IMR-90 (cell line): ENCODE measurements around the gene ATP5F1D. TPM values are rescaled to one million over a fixed set of nuclear protein-coding genes. Genes with fewer than 3 reads are reported as not detected.

Experiments
- ATAC-seq: fragments of 200-7000 bp; cut with Tn5 transposase; 2 replicates; pipeline ENCODE4 v1.9.1; 2020; ENCODE audit warnings: low read depth, mild to moderate bottlenecking, moderate library complexity
- BruUV-seq: library from RNA; stranded (reverse); fragments of 400-500 nt; replicated peaks from 2 replicates; lab custom pipeline; 2021; lab: Mats Ljungman, UMichigan
- CTCF ChIA-PET: fragments of 300-600 bp; formaldehyde crosslinking; extraction: SDS; loops from one replicate; lab custom pipeline; 2021; ENCODE audit warnings: antibody characterized with exemption; lab: Yijun Ruan, JAX
- POLR2A ChIA-PET: fragments of 300-600 bp; sonication (Branson Sonifier 250); formaldehyde crosslinking; loops from one replicate; lab custom pipeline; 2022; ENCODE audit warnings: antibody characterized with exemption; ENCODE audit not compliant: unreplicated experiment; lab: Charles Lee
- DNase-seq: peaks from one replicate; pipeline ENCODE4 v3.0.0; 2013
- H2AFZ ChIP-seq: replicated peaks from 2 replicates; pipeline ENCODE3; 2013; ENCODE audit warnings: low read length, mild to moderate bottlenecking; ENCODE audit not compliant: poor library complexity
- H2AK5ac ChIP-seq: 2 replicates; pipeline ENCODE4 v1.6.1; 2013; ENCODE audit warnings: low read depth, low read length, inconsistent platforms
- H2AK9ac ChIP-seq: replicated peaks from 2 replicates; pipeline ENCODE3; 2013; ENCODE audit warnings: mild to moderate bottlenecking, low read depth, low read length, moderate library complexity; ENCODE audit not compliant: poor library complexity
- H2BK120ac ChIP-seq: 2 replicates; pipeline ENCODE4 v1.6.1; 2013; ENCODE audit warnings: low read depth, low read length, inconsistent platforms
- H2BK15ac ChIP-seq: 3 replicates; pipeline ENCODE4 v1.6.1; 2013; ENCODE audit warnings: low read depth, low read length, inconsistent platforms
- H2BK20ac ChIP-seq: 2 replicates; pipeline ENCODE4 v1.6.1; 2013; ENCODE audit warnings: low read depth, mild to moderate bottlenecking, inconsistent platforms, low read length, moderate library complexity
- H2BK5ac ChIP-seq: 2 replicates; pipeline ENCODE4 v1.6.1; 2013; ENCODE audit warnings: mild to moderate bottlenecking, low read depth, low read length, inconsistent platforms; ENCODE audit not compliant: poor library complexity, severe bottlenecking
- H3K14ac ChIP-seq: replicated peaks from 2 replicates; pipeline ENCODE4 v1.6.1; 2013; ENCODE audit warnings: low read depth, low read length, inconsistent platforms
- H3K18ac ChIP-seq: 2 replicates; pipeline ENCODE4 v1.6.1; 2013; ENCODE audit warnings: low read depth, low read length, control low read depth
- H3K23ac ChIP-seq: 2 replicates; pipeline ENCODE4 v1.6.1; 2013; ENCODE audit warnings: low read depth, low read length, inconsistent platforms
- H3K27ac ChIP-seq: 2 replicates; pipeline ENCODE4 v1.5.1; 2013; ENCODE audit warnings: mild to moderate bottlenecking, control low read depth, low read length; ENCODE audit not compliant: insufficient read depth
- H3K27me3 ChIP-seq: 2 replicates; pipeline ENCODE4 v1.6.1; 2013; ENCODE audit warnings: low read length; ENCODE audit not compliant: control insufficient read depth, insufficient read depth
- H3K36me3 ChIP-seq: 2 replicates; pipeline ENCODE4 v1.6.1; 2013; ENCODE audit warnings: low read length, mixed read lengths; ENCODE audit not compliant: control insufficient read depth, insufficient read depth
- H3K4ac ChIP-seq: 2 replicates; pipeline ENCODE4 v1.6.1; 2013; ENCODE audit warnings: low read depth, low read length, inconsistent platforms
- H3K4me1 ChIP-seq: 2 replicates; pipeline ENCODE4 v1.6.1; 2013; ENCODE audit warnings: low read length, mixed read lengths; ENCODE audit not compliant: control insufficient read depth, insufficient read depth
- H3K4me2 ChIP-seq: 2 replicates; pipeline ENCODE4 v1.6.1; 2013; ENCODE audit warnings: low read depth, mild to moderate bottlenecking, control low read depth, low read length, moderate library complexity
- H3K4me3 ChIP-seq: 2 replicates; pipeline ENCODE4 v1.5.1; 2013; ENCODE audit warnings: low read depth, mild to moderate bottlenecking, control low read depth, low read length, moderate library complexity; ENCODE audit not compliant: insufficient read depth
- H3K56ac ChIP-seq: 2 replicates; pipeline ENCODE4 v1.6.1; 2013; ENCODE audit warnings: low read length, inconsistent platforms; ENCODE audit not compliant: insufficient read depth; ENCODE audit errors: extremely low read depth
- H3K79me1 ChIP-seq, 2 experiments: 2 replicates each; pipeline ENCODE4 v1.6.1; 2013; ENCODE audit warnings: low read length in 2 of 2, inconsistent platforms in 1 of 2, low read depth in 1 of 2
- H3K9ac ChIP-seq: 2 replicates; pipeline ENCODE4 v1.6.1; 2013; ENCODE audit warnings: low read depth, low read length, control low read depth
- H3K9me1 ChIP-seq: 2 replicates; pipeline ENCODE4 v1.6.1; 2013; ENCODE audit warnings: low read length, inconsistent platforms; ENCODE audit not compliant: insufficient read depth
- H3K9me3 ChIP-seq: 2 replicates; pipeline ENCODE4 v1.6.1; 2013; ENCODE audit warnings: low read length; ENCODE audit not compliant: control insufficient read depth, insufficient read depth
- H4K20me1 ChIP-seq: 2 replicates; pipeline ENCODE4 v1.6.1; 2013; ENCODE audit warnings: low read length, inconsistent platforms; ENCODE audit not compliant: insufficient read depth
- H4K5ac ChIP-seq: 2 replicates; pipeline ENCODE4 v1.6.1; 2013; ENCODE audit warnings: mild to moderate bottlenecking, low read depth, low read length, control low read depth
- H4K8ac ChIP-seq, 2 experiments: 2 replicates each; pipeline ENCODE4 v1.6.1; 2013; ENCODE audit warnings: low read depth in 2 of 2, low read length in 2 of 2, control low read depth in 1 of 2, inconsistent platforms in 1 of 2
- H4K91ac ChIP-seq: 2 replicates; pipeline ENCODE4 v1.6.1; 2013; ENCODE audit warnings: low read depth, low read length, inconsistent platforms; ENCODE audit not compliant: insufficient read depth
- MAFK ChIP-seq: IDR thresholded peaks from 2 replicates; pipeline ENCODE4 v1.6.1; 2012; ENCODE audit warnings: low read depth, low read length, improper control_type of control experiment
- SMC3 ChIP-seq: fragments of 150-350 bp; IDR thresholded peaks from 2 replicates; pipeline ENCODE4 v1.6.1; 2016; ENCODE audit warnings: low read depth, mild to moderate bottlenecking, antibody characterized with exemption, low read length, moderate library complexity
- WGBS, 2 experiments: methylation state at CpG; one replicate each; pipeline versions ENCODE4 v1.1.5 to v1.1.7; 2013; ENCODE audit warnings: missing lambda C conversion rate in 2 of 2; ENCODE audit not compliant: insufficient read length in 1 of 2; ENCODE audit errors: extremely low coverage in 2 of 2; 5-methylcytosine and 5-hydroxymethylcytosine counted together
- dilution Hi-C: fragments of 300-500 bp; cut with HindIII; formaldehyde crosslinking; loops from one replicate; pipeline ENCODE4 v1.14.3; 2018; ENCODE audit warnings: low sequenced_read_pairs; ENCODE audit not compliant: unreplicated experiment
- in situ Hi-C: fragments of 300-500 bp; cut with MboI; formaldehyde crosslinking; loops from 3 replicates; pipeline ENCODE4 v1.14.3; 2019; ENCODE audit warnings: low sequenced_read_pairs, inconsistent platforms, mixed read lengths
- intact Hi-C: fragments of 100-400 bp; cut with micrococcal nuclease; formaldehyde crosslinking; loops from 2 replicates; pipeline ENCODE4 v1.10.0; 2022
- polyA plus RNA-seq, 3 experiments: library from polyadenylated mRNA; depleted of rRNA; stranded (reverse); fragments of >200 nt; gene quantifications; 2 replicates each; pipeline ENCODE4 v1.2.3, GENCODE V29; 2012; ENCODE audit warnings: low replicate concordance in 1 of 3
- total RNA-seq: library from RNA; depleted of rRNA; stranded (reverse); fragments of >200 nt; gene quantifications from 2 replicates; pipeline ENCODE4 v1.2.3, GENCODE V29; 2012

ATP5F1D gene
- total and polyA plus RNA-seq, 2 of the 4 experiments (the other 2 are of a cell fraction): 7.3 to 140 TPM

- Histone ChIP-seq H2BK20ac (no peak overlapping the region), H4K91ac (no peak overlapping the region), H3K23ac (no peak overlapping the region), H2AK9ac (no peak overlapping the region), H4K5ac (no peak overlapping the region), H3K27ac (no peak overlapping the region), H4K20me1 (peaks cover 16% of the 10 kb centered on the region), H2BK15ac (no peak overlapping the region), H3K18ac (no peak overlapping the region), H3K27me3 (peaks cover 36% of the 10 kb centered on the region), H2BK5ac (no peak overlapping the region), H2BK120ac (no peak overlapping the region), H3K4me3 (no peak overlapping the region), H3K9me1 (no peaks in the 10 kb centered on the region), H3K14ac (no peak overlapping the region), H3K9me3 (no peaks in the 10 kb centered on the region), H3K56ac (no peak overlapping the region), H3K9ac (no peak overlapping the region), H3K4ac (no peak overlapping the region), H3K4me1 (no peaks in the 10 kb centered on the region), H3K79me1 (peaks cover 0 to 13% of the 10 kb centered on the region in 2 experiments; a peak in 1 of 4 replicates), H4K8ac (no peak overlapping the region), H2AK5ac (no peak overlapping the region), H2AFZ (no peak overlapping the region), H3K36me3 (peaks cover 5% of the 10 kb centered on the region), H3K4me2 (no peak overlapping the region)
- in situ Hi-C loops: loop anchor here (5.0 kb wide), 1 partner anchor 80 kb away; no protein-coding TSS in a partner anchor
- WGBS, 2 experiments: 72% methylated on average over 7 of the region's 18 CpGs; no CpG with 5 or more reads in 1 of the 2 experiments
- ChIA-PET CTCF (no interaction called here), POLR2A (no interaction called here)
- DNase-seq: no peak
- BruUV-seq: no TSS peak
- no peak for ATAC-seq
- intact Hi-C loops: no loop called here
- dilution Hi-C loops: no loop called here
- TF ChIP-seq MAFK: no peak
- TF ChIP-seq SMC3: no peak
These were observed 41.1 kb downstream of the ATP5F1D start for GRCh38 chr19:1282588-1283206.
